HepG2 (cell line): ENCODE measurements around the gene SLC48A1. TPM values are rescaled to one million over a fixed set of nuclear protein-coding genes. Genes with fewer than 3 reads are reported as not detected.

Experiments used
- BHLHE40 ChIP-seq: IDR thresholded peaks from 2 replicates; pipeline ENCODE4 v1.6.1; 2011; ENCODE audit warnings: low read length, improper control_type of control experiment
- E2F1 ChIP-seq: sonication (generic); formaldehyde crosslinking; IDR thresholded peaks from 2 replicates; pipeline ENCODE4 v1.5.0; 2020; ENCODE audit warnings: missing genetic modification reagents
- EEA1 ChIP-seq: sonication (generic); formaldehyde crosslinking; IDR thresholded peaks from 2 replicates; pipeline ENCODE4 v1.5.1; 2020; ENCODE audit warnings: mild to moderate bottlenecking, missing genetic modification reagents, borderline replicate concordance
- EED ChIP-seq: sonication (generic); formaldehyde crosslinking; IDR thresholded peaks from 2 replicates; pipeline ENCODE4 v1.5.0; 2020; ENCODE audit warnings: mild to moderate bottlenecking, missing genetic modification reagents
- ELF3 ChIP-seq: IDR thresholded peaks from 2 replicates; pipeline ENCODE4 v1.6.1; 2016; ENCODE audit warnings: missing genetic modification reagents, missing compliant biosample characterization
- FOXJ3 ChIP-seq: sonication (generic); formaldehyde crosslinking; IDR thresholded peaks from 2 replicates; pipeline ENCODE4 v1.4.0; 2020; ENCODE audit warnings: missing genetic modification reagents, mild to moderate bottlenecking, borderline replicate concordance
- FOXO1 ChIP-seq: sonication (generic); formaldehyde crosslinking; IDR thresholded peaks from 2 replicates; pipeline ENCODE4 v1.4.0; 2020; ENCODE audit warnings: missing genetic modification reagents
- GLI4 ChIP-seq: sonication (generic); formaldehyde crosslinking; IDR thresholded peaks from 2 replicates; pipeline ENCODE4 v1.5.1; 2020; ENCODE audit warnings: missing genetic modification reagents, mild to moderate bottlenecking, moderate library complexity, borderline replicate concordance
- KAT7 ChIP-seq: IDR thresholded peaks from 2 replicates; pipeline ENCODE4 v1.6.1; 2018; ENCODE audit warnings: borderline replicate concordance, missing compliant biosample characterization
- NFE2L1 ChIP-seq: sonication (generic); formaldehyde crosslinking; IDR thresholded peaks from 2 replicates; pipeline ENCODE4 v1.4.0; 2020; ENCODE audit warnings: missing genetic modification reagents, mild to moderate bottlenecking, borderline replicate concordance
- PHF21A ChIP-seq: sonication (generic); formaldehyde crosslinking; IDR thresholded peaks from 2 replicates; pipeline ENCODE4 v1.5.0; 2020; ENCODE audit warnings: mild to moderate bottlenecking, missing genetic modification reagents
- SMAD1 ChIP-seq: sonication (generic); formaldehyde crosslinking; IDR thresholded peaks from 2 replicates; pipeline ENCODE4 v1.4.0; 2020; ENCODE audit warnings: missing genetic modification reagents, low read depth, mild to moderate bottlenecking, borderline replicate concordance
- TRIM22 ChIP-seq: fragments of 450-650 bp; IDR thresholded peaks from 2 replicates; pipeline ENCODE4 v1.6.1; 2017
- ZNF431 ChIP-seq: sonication (generic); formaldehyde crosslinking; IDR thresholded peaks from 2 replicates; pipeline ENCODE4 v1.9.0; 2022; ENCODE audit warnings: missing genetic modification reagents, low read depth, mild to moderate bottlenecking, borderline replicate concordance
- ZNF530 ChIP-seq: sonication (generic); formaldehyde crosslinking; IDR thresholded peaks from 2 replicates; pipeline ENCODE4 v1.5.0; 2020; ENCODE audit warnings: low read depth, mild to moderate bottlenecking, missing genetic modification reagents
- ZNF713 ChIP-seq: sonication (generic); formaldehyde crosslinking; IDR thresholded peaks from 2 replicates; pipeline ENCODE4 v1.4.0; 2020; ENCODE audit warnings: mild to moderate bottlenecking, missing genetic modification reagents
- ZNF720 ChIP-seq: sonication (generic); formaldehyde crosslinking; IDR thresholded peaks from 2 replicates; pipeline ENCODE4 v1.4.0; 2020; ENCODE audit warnings: missing genetic modification reagents
- ZNF737 ChIP-seq: sonication (generic); formaldehyde crosslinking; IDR thresholded peaks from 2 replicates; pipeline ENCODE4 v1.5.0; 2020; ENCODE audit warnings: missing genetic modification reagents, mild to moderate bottlenecking, borderline replicate concordance
- ZNF788 ChIP-seq: sonication (generic); formaldehyde crosslinking; IDR thresholded peaks from 2 replicates; pipeline ENCODE4 v1.5.0; 2020; ENCODE audit warnings: mild to moderate bottlenecking, missing genetic modification reagents, borderline replicate concordance
- polyA plus RNA-seq, 8 experiments: library from polyadenylated mRNA; depleted of rRNA in 3 of 8; stranded (reverse) in 7 of 8; unstranded in 1 of 8; fragments of >200 nt; fragmentation: Illumina TruSeq in 4 of 8; extraction: Trizol in 4 of 8; gene quantifications; 2 replicates each; pipeline versions ENCODE4 v1.2.1 to v1.2.3, GENCODE V29; 2011 to 2016; ENCODE audit warnings: low read depth in 4 of 8, missing spikeins in 1 of 8, mixed read lengths in 1 of 8; ENCODE audit not compliant: insufficient read depth in 1 of 8
- total RNA-seq, 5 experiments: library from RNA; depleted of rRNA; stranded (reverse); fragments of >200 nt; fragmentation: Illumina TruSeq; extraction: Trizol; gene quantifications; 2 replicates each; pipeline ENCODE4 v1.2.3, GENCODE V29; 2016; ENCODE audit warnings: low read depth in 1 of 5
- TF ChIP-seq, protein P1 (sequence below): sonication (generic); formaldehyde crosslinking; IDR thresholded peaks from 2 replicates; pipeline ENCODE4 v1.9.0; 2022; ENCODE audit warnings: missing genetic modification reagents, mild to moderate bottlenecking, borderline replicate concordance
- TF ChIP-seq, protein P2 (sequence below): sonication (generic); formaldehyde crosslinking; IDR thresholded peaks from 2 replicates; pipeline ENCODE4 v1.8.0; 2022; ENCODE audit warnings: mild to moderate bottlenecking, missing genetic modification reagents; ENCODE audit not compliant: insufficient replicate concordance
- TF ChIP-seq, protein P3 (sequence below): sonication (generic); formaldehyde crosslinking; IDR thresholded peaks from 2 replicates; pipeline ENCODE4 v1.5.1; 2020; ENCODE audit warnings: mild to moderate bottlenecking, missing genetic modification reagents, borderline replicate concordance

The SLC48A1 gene
- total and polyA plus RNA-seq, 2 of the 13 experiments (the other 11 are each of a cell fraction or from before 2014, with no cell fraction given): 2.2 to 3.7 TPM

GRCh38 chr12:47819138-47819895 lies 46.3 kb downstream of the SLC48A1 start (continued):
- no peak for TF ChIP-seq SMAD1 (CRISPR knock-in tag)
- TF ChIP-seq, protein P1, sequence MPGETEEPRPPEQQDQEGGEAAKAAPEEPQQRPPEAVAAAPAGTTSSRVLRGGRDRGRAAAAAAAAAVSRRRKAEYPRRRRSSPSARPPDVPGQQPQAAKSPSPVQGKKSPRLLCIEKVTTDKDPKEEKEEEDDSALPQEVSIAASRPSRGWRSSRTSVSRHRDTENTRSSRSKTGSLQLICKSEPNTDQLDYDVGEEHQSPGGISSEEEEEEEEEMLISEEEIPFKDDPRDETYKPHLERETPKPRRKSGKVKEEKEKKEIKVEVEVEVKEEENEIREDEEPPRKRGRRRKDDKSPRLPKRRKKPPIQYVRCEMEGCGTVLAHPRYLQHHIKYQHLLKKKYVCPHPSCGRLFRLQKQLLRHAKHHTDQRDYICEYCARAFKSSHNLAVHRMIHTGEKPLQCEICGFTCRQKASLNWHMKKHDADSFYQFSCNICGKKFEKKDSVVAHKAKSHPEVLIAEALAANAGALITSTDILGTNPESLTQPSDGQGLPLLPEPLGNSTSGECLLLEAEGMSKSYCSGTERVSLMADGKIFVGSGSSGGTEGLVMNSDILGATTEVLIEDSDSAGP: no peak; the same call in 1 of the 2 replicates
- no peak for TF ChIP-seq E2F1
- peak; percentile 60 for TF ChIP-seq PHF21A (CRISPR knock-in tag)
- no peak for TF ChIP-seq EED (CRISPR knock-in tag)
- TF ChIP-seq ELF3: peak; percentile 21; the same call in 1 of the 2 replicates
- no peak for TF ChIP-seq ZNF431 (CRISPR knock-in tag)
- no peak for TF ChIP-seq BHLHE40
- no peak for TF ChIP-seq EEA1 (CRISPR knock-in tag)
- no peak for TF ChIP-seq TRIM22
- no peak for TF ChIP-seq ZNF720
- peak; percentile 20; the same call in 1 of the 2 replicates for TF ChIP-seq KAT7
- TF ChIP-seq ZNF737 (CRISPR knock-in tag): no peak
- TF ChIP-seq, protein P2, sequence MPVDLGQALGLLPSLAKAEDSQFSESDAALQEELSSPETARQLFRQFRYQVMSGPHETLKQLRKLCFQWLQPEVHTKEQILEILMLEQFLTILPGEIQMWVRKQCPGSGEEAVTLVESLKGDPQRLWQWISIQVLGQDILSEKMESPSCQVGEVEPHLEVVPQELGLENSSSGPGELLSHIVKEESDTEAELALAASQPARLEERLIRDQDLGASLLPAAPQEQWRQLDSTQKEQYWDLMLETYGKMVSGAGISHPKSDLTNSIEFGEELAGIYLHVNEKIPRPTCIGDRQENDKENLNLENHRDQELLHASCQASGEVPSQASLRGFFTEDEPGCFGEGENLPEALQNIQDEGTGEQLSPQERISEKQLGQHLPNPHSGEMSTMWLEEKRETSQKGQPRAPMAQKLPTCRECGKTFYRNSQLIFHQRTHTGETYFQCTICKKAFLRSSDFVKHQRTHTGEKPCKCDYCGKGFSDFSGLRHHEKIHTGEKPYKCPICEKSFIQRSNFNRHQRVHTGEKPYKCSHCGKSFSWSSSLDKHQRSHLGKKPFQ (CRISPR knock-in tag): no peak
- TF ChIP-seq NFE2L1: no peak
- TF ChIP-seq, protein P3, sequence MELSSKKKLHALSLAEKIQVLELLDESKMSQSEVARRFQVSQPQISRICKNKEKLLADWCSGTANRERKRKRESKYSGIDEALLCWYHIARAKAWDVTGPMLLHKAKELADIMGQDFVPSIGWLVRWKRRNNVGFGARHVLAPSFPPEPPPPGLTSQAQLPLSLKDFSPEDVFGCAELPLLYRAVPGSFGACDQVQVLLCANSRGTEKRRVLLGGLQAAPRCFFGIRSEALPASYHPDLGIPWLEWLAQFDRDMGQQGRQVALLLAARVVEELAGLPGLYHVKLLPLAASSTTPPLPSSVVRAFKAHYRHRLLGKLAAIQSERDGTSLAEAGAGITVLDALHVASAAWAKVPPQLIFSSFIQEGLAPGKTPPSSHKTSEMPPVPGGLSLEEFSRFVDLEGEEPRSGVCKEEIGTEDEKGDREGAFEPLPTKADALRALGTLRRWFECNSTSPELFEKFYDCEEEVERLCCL (CRISPR knock-in tag): no peak
- TF ChIP-seq GLI4 (CRISPR knock-in tag): no peak
- TF ChIP-seq ZNF530 (CRISPR knock-in tag): no peak
- TF ChIP-seq FOXO1: no peak
- no peak for TF ChIP-seq ZNF713
- peak; percentile 64; the same call in 1 of the 2 replicates for TF ChIP-seq ZNF788 (CRISPR knock-in tag)
- TF ChIP-seq FOXJ3 (CRISPR knock-in tag): no peak
